Transverse colon (tissue), 4 donors: ENCODE results near the gene ATXN7L3B. TPM values are rescaled to one million over a fixed set of nuclear protein-coding genes. Genes with fewer than 3 reads are reported as not detected.

Experiments
- DNase-seq: peaks from one replicate; pipeline ENCODE4 v3.0.0-alpha.2; 2019
- H3K27ac ChIP-seq, 4 donors: fragments of 200-600 bp; sonication (generic); 2 replicates each; pipeline ENCODE4 v1.5.1; 2016 to 2018; ENCODE audit warnings: inconsistent platforms in 4 of 4
- H3K27me3 ChIP-seq: fragments of 200-600 bp; sonication (generic); 2 replicates; pipeline ENCODE4 v1.5.1; 2017; ENCODE audit warnings: inconsistent platforms
- H3K36me3 ChIP-seq, 4 donors: fragments of 200-600 bp; sonication (generic); 2 replicates each; pipeline ENCODE4 v1.5.1; 2017 to 2019; ENCODE audit warnings: inconsistent platforms in 4 of 4
- H3K4me1 ChIP-seq, 4 donors: fragments of 200-600 bp; sonication (generic); 2 replicates each; pipeline ENCODE4 v1.5.1; 2017 to 2020; ENCODE audit warnings: inconsistent platforms in 4 of 4
- H3K4me3 ChIP-seq, 4 donors: fragments of 200-600 bp; sonication (generic); 1 replicate in 1 of 4; 2 replicates in 3 of 4; pipeline versions ENCODE4 v1.5.1 to v1.6.1; 2017 to 2019; ENCODE audit warnings: inconsistent platforms in 4 of 4
- H3K9me3 ChIP-seq, 2 donors: fragments of 200-600 bp; sonication (generic); 2 replicates each; pipeline ENCODE4 v1.5.1; 2017 to 2019; ENCODE audit warnings: inconsistent platforms in 2 of 2
- EP300 ChIP-seq: sonication (generic); formaldehyde crosslinking; IDR thresholded peaks from one replicate; pipeline ENCODE4 v1.6.1; 2017; ENCODE audit warnings: antibody characterized with exemption, low read depth
- POLR2A ChIP-seq: fragments of 450-650 bp; IDR thresholded peaks from one replicate; pipeline ENCODE4 v1.6.1; 2016; ENCODE audit warnings: antibody characterized with exemption, mild to moderate bottlenecking, moderate library complexity
- POLR2AphosphoS5 ChIP-seq, 3 donors: sonication (generic); formaldehyde crosslinking; IDR thresholded peaks; one replicate each; pipeline ENCODE4 v1.6.1; 2016; ENCODE audit warnings: antibody characterized with exemption in 3 of 3
- WGBS, 2 donors: methylation state at CpG; one replicate each; pipeline ENCODE4 v1.1.5; 2018; ENCODE audit warnings: low coverage in 1 of 2; 5-methylcytosine and 5-hydroxymethylcytosine counted together
- in situ Hi-C, 4 donors: fragments of 200-750 bp; cut with MboI; loops; one replicate each; pipeline versions ENCODE4 v1.15.0 to v1.15.1; 2017; ENCODE audit warnings: low sequenced_read_pairs in 3 of 4, low pct_ligation_motif_present in 1 of 4, low pct_unique_long_range_greater_than_20kb in 1 of 4
- intact Hi-C: fragments of 100-400 bp; cut with DNase I; formaldehyde crosslinking; loops from one replicate; pipeline ENCODE4 v1.15.1; 2023; ENCODE audit warnings: low total_unique reads
- total RNA-seq, 4 donors: library from RNA; depleted of rRNA; stranded (reverse); fragments of >200 nt; gene quantifications; one replicate each; pipeline ENCODE4 v1.1.0, GENCODE V29; 2016
- TF ChIP-seq, protein P1 (sequence below), 5 experiments: fragments of 200-600 bp in 3 of 5; fragments of 450-650 bp in 2 of 5; sonication (generic) in 3 of 5; IDR thresholded peaks; 1 replicate in 2 of 5; 2 replicates in 3 of 5; pipeline ENCODE4 v1.5.1; 2016 to 2017; ENCODE audit warnings: antibody characterized with exemption in 5 of 5, inconsistent platforms in 3 of 5, mild to moderate bottlenecking in 2 of 5, moderate library complexity in 1 of 5

ATXN7L3B gene
- total RNA-seq, 4 donors from 2014 or later = 7.9 to 23.6 (median 21.2) TPM

DNA sequence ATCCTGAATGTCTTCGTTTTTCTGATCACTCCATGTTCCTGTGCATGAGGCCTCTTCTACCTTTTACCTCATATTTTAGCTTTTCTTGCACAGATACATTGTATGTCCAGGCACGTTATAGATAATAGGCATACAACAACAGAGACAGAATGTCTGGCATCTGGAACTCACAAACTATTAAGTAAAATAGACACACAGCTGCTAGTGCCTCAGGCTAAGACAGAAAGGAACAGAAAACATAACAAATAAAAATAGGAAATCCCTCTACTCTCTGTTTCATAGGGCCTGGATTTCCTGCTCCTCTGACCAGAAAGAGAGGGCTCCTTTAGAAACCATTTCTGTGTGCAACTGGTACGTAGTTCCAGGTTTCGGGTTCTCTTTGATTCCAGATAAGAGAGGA, 48.6 kb downstream of the ATXN7L3B start:
- Histone ChIP-seq H3K4me3 (no peak overlapping the region), H3K27ac (no peak overlapping the region), H3K4me1 (no peaks in the 10 kb centered on the region), H3K27me3 (no peaks in the 10 kb centered on the region), H3K36me3 (no peaks in the 10 kb centered on the region), H3K9me3 (no peaks in the 10 kb centered on the region)
- in situ Hi-C loops (no loop called here), intact Hi-C loops (no loop called here)
- WGBS, 2 donors = 67 to 70% methylated on average over 4 of the region's 4 CpGs
- no peak for DNase-seq
- no peak for TF ChIP-seq POLR2A
- TF ChIP-seq, protein P1, sequence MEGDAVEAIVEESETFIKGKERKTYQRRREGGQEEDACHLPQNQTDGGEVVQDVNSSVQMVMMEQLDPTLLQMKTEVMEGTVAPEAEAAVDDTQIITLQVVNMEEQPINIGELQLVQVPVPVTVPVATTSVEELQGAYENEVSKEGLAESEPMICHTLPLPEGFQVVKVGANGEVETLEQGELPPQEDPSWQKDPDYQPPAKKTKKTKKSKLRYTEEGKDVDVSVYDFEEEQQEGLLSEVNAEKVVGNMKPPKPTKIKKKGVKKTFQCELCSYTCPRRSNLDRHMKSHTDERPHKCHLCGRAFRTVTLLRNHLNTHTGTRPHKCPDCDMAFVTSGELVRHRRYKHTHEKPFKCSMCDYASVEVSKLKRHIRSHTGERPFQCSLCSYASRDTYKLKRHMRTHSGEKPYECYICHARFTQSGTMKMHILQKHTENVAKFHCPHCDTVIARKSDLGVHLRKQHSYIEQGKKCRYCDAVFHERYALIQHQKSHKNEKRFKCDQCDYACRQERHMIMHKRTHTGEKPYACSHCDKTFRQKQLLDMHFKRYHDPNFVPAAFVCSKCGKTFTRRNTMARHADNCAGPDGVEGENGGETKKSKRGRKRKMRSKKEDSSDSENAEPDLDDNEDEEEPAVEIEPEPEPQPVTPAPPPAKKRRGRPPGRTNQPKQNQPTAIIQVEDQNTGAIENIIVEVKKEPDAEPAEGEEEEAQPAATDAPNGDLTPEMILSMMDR (IDR thresholded peaks at IDR 0.05) = no peak
- TF ChIP-seq EP300 = no peak
- no peak for TF ChIP-seq POLR2AphosphoS5 (IDR thresholded peaks at IDR 0.05)
